DND-41 (cell line): ENCODE results near the gene DNAH11.

Experiments used
- CTCF ChIP-seq: IDR thresholded peaks from 2 replicates; pipeline ENCODE4 v1.5.1; 2012; ENCODE audit warnings: borderline replicate concordance, low read length, moderate library complexity, mild to moderate bottlenecking; ENCODE audit not compliant: poor library complexity, severe bottlenecking; ENCODE audit errors: extremely low read depth
- EZH2 ChIP-seq: IDR thresholded peaks from 3 replicates; pipeline ENCODE4 v1.6.1; 2012; ENCODE audit warnings: borderline replicate concordance, low read depth, mild to moderate bottlenecking, moderate library complexity, low read length, inconsistent platforms; ENCODE audit not compliant: severe bottlenecking

GRCh38 chr7:21910253-21910652 is 367.4 kb downstream of the DNAH11 start:
- no peak for TF ChIP-seq CTCF
- TF ChIP-seq EZH2 = no peak
